KOPT-K1 (cell line): ENCODE measurements around the gene SCGB3A1.
A peak's percentile ranks its signal among the peaks of the same experiment; 100 is the strongest.

Experiments used
- H3K27ac ChIP-seq: fragments of 200-600 bp; sonication (generic); 2 replicates; pipeline ENCODE4 v1.5.1; 2016; ENCODE audit warnings: antibody characterized with exemption, mild to moderate bottlenecking, low read depth, low read length; ENCODE audit not compliant: poor library complexity, severe bottlenecking
- H3K36me3 ChIP-seq: fragments of 200-600 bp; sonication (generic); 2 replicates; pipeline ENCODE4 v1.5.1; 2017; ENCODE audit warnings: antibody characterized with exemption, mild to moderate bottlenecking, low read length, moderate library complexity; ENCODE audit not compliant: insufficient read depth
- H3K9me3 ChIP-seq: fragments of 200-600 bp; sonication (generic); 2 replicates; pipeline ENCODE4 v1.5.1; 2017; ENCODE audit warnings: antibody characterized with exemption, low read length, mild to moderate bottlenecking; ENCODE audit not compliant: insufficient read depth, poor library complexity, severe bottlenecking

The SCGB3A1 gene

DNA sequence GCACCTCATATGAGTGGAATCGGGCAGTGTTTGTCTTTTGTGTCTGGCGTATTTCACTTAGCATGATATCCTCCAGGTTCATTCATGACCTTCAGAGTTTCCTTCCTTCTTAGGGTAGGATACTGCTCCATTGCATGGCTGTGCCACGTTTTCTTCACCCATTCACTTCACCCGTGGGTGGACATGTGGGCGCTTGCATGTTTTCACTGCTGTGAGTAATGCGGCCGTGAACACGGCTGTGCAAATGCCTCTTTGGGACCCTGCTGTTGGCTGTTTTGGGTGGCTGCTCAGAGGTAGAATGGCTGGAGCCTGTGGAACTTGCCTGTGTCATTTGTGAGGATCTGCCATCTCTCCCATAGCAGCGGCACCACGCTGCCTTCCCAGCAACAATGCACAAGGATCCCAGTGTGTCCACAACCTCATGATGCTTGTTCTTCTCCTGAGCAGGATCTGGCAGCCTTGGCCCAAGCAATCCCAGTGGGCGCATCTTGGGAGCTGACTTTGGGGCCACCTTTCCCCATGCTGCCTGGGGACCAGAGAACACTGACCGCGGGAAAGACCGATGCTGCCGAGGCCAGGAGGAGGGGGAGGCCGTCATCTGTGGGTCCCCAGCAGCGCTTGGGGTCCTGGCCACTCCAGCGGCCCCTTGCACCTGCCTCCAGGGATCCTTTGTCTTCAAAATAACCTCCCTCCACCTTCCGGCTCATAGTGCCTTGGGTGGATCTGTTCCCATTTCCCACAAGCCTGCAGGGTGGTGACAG is 2.3 kb upstream of the SCGB3A1 start:
- Histone ChIP-seq H3K9me3 (no peaks in the 10 kb centered on the region), H3K27ac (peak overlapping the region; percentile 19), H3K36me3 (no peaks in the 10 kb centered on the region)

GRCh38 chr5:180592176-180592575 is 877 bp upstream of the SCGB3A1 start:
- H3K27ac ChIP-seq: peak overlapping the region; percentile 83
- no peaks in the 10 kb centered on the region for H3K9me3 ChIP-seq
- no peaks in the 10 kb centered on the region for H3K36me3 ChIP-seq

DNA sequence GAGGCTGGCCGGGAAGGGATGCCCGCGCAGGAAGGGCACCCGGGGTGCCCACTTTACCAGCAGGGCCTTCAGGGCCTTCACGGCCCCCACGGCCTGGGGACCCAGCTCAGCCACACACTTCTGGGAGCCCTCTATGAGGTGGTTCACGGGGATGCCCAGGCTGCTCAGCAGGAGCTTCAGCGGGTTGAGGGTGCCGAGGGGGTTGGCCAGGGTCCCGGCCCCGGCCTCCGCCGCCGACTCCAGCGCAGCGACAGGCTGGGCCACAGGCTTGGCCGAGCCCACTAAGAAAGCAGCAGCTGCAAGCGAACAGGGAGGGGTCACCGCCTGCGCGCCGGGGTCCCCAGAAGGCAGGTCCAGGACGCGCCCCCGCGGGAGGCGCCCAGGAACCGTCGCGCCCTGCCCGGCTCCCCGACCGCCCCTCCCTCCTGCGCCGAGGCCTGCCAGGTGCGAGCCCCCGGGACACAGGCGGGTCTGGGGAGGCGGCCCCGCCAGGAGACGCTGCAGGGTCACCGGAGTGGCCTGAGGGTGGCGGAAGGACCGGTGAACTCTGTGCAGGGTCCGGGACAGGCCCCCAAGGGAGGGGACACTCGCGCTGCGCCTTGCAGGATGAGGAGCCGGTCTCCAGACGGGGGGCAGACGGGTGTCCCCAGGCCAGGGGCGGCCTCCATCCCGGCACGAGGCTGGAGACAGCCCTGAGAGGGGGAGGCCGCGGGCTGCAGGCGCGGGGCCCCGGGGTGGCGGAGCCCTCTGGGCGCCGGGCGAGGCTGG is 572 bp downstream of the SCGB3A1 start:
- Histone ChIP-seq H3K36me3 (no peaks in the 10 kb centered on the region), H3K9me3 (no peaks in the 10 kb centered on the region), H3K27ac (peak overlapping the region; percentile 83)

DNA sequence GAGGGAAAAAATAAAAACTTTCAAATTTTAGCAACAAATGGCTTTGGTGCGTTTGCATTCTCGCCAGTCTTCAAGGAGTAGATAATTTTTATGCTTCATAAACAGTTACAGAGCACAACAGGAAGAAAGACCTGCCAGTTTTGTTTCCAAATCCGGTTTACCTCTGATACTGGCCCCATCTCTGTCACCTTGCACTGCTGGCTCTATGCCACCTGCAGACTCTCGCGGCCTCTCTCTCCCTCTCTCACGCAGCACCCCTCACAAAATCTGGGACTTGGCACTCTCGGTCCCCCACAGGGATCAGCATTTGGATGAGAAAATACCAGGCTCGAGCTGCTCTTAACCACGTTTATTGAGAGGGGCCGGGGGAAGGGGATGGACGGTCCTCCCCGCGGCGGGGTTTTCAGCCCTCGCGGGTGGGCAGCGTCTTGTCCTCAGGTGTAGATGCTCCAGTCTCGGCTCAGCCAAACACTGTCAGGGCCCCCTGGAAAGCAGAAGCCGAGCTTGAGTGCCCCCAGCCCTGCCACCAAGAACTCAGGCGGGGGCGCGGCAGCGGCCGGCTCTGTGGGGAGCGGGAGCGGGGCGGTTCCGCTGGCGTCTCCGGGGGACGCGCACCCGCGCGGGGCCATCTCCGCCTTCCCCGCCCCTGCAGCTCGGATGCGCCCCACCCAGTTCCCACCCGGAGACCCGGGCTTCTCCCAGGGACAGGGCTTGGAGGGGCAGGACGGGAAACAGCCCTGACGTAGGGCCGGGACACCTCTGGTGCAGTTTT is 1.3 kb downstream of the SCGB3A1 start:
- peak overlapping the region; percentile 83 for H3K27ac ChIP-seq
- H3K9me3 ChIP-seq: no peaks in the 10 kb centered on the region
- H3K36me3 ChIP-seq: no peaks in the 10 kb centered on the region

- no peak overlapping the region for H3K27ac ChIP-seq
- no peaks in the 10 kb centered on the region for H3K36me3 ChIP-seq
- no peaks in the 10 kb centered on the region for H3K9me3 ChIP-seq
Observed at GRCh38 chr5:180586870-180587269, 4.4 kb downstream of the SCGB3A1 start.

GRCh38 chr5:180586204-180586603 is 5.1 kb downstream of the SCGB3A1 start:
- Histone ChIP-seq H3K9me3 (no peaks in the 10 kb centered on the region), H3K36me3 (no peaks in the 10 kb centered on the region), H3K27ac (no peak overlapping the region)

DNA sequence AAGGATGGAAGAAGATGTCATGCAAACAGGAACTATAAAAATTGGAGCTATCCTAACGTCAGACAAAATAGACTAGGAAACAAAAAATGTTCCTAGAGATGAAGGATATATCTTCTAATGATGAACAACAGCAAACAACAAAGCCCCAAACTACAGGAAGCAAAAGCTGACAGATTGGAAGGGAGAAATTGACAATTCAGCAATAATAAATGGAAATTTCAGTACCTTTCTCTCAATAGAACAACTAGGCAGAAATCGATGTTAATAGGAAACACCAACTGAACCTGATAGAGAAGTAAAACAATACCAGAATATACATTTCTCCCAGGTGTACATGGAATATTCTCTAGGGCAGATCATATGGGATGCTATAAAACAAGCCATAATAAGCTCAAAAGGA is 7.6 kb downstream of the SCGB3A1 start:
- Histone ChIP-seq H3K9me3 (no peaks in the 10 kb centered on the region), H3K36me3 (peaks cover 11% of the 10 kb centered on the region), H3K27ac (no peak overlapping the region)

GRCh38 chr5:180580681-180581080 is 10.6 kb downstream of the SCGB3A1 start:
- Histone ChIP-seq H3K36me3 (peaks cover 41% of the 10 kb centered on the region), H3K9me3 (no peaks in the 10 kb centered on the region), H3K27ac (no peak overlapping the region)

- H3K36me3 ChIP-seq: peaks cover 92% of the 10 kb centered on the region
- peak overlapping the region; percentile 53 for H3K27ac ChIP-seq
- H3K9me3 ChIP-seq: no peaks in the 10 kb centered on the region
Observed at GRCh38 chr5:180575571-180575970, 15.7 kb downstream of the SCGB3A1 start.

GRCh38 chr5:180568914-180569313 is 22.4 kb downstream of the SCGB3A1 start:
- H3K9me3 ChIP-seq: no peaks in the 10 kb centered on the region
- H3K36me3 ChIP-seq: peaks cover 93% of the 10 kb centered on the region
- H3K27ac ChIP-seq: peak overlapping the region; percentile 91

GRCh38 chr5:180563994-180564393 is 27.3 kb downstream of the SCGB3A1 start:
- Histone ChIP-seq H3K36me3 (peaks cover 67% of the 10 kb centered on the region), H3K27ac (peak overlapping the region; percentile 91), H3K9me3 (no peaks in the 10 kb centered on the region)

DNA sequence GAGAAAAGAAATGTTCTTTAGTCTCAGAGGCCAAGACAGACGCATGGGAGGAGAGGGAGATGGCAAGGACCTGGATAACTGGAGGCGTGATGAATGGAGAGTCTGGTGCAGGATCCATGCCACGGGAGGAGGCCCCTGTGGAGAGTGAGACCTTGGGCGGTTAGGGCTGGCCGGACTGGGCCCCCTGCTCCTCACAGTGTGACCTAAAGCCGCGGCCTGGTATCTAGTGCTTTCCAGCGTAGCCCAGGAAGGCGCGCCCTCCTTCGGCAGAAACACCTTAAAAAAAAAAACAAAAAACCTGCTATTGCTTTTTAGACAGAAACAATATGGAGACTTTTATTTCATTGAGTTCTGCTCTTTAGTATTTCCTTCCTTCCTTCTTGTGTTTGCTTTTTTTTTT is 33.1 kb downstream of the SCGB3A1 start:
- Histone ChIP-seq H3K27ac (peak overlapping the region; percentile 91), H3K9me3 (no peaks in the 10 kb centered on the region), H3K36me3 (peaks cover 70% of the 10 kb centered on the region)

DNA sequence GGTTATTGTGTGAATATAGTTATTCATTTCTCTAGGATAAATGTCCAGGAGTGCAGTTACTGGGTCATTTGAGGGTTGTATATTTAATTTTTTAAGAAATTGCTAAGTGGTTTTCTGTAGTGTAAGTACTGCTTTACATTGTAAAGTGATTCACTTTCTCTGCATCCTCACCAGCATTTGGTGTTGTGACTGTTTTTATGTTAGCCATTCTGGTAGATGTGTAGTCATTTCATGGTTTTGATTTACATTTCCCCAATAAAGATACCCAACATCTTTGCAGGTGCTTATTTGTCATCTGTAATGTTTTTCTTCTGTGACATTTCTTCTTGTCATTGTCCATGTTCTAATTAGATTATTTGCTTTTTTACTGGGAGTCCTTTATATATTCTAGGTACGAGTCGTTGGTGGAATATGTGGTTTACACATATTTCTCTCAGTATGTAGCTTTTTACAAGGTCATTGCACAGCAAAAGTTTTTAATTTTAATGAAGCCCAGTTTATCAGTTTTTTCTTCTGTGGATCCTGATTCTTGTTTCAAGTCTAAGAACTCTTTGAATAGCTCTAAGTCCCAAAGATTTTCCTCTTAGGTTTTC is 34.0 kb downstream of the SCGB3A1 start:
- Histone ChIP-seq H3K27ac (peak overlapping the region; percentile 91), H3K9me3 (no peaks in the 10 kb centered on the region), H3K36me3 (peaks cover 79% of the 10 kb centered on the region)

DNA sequence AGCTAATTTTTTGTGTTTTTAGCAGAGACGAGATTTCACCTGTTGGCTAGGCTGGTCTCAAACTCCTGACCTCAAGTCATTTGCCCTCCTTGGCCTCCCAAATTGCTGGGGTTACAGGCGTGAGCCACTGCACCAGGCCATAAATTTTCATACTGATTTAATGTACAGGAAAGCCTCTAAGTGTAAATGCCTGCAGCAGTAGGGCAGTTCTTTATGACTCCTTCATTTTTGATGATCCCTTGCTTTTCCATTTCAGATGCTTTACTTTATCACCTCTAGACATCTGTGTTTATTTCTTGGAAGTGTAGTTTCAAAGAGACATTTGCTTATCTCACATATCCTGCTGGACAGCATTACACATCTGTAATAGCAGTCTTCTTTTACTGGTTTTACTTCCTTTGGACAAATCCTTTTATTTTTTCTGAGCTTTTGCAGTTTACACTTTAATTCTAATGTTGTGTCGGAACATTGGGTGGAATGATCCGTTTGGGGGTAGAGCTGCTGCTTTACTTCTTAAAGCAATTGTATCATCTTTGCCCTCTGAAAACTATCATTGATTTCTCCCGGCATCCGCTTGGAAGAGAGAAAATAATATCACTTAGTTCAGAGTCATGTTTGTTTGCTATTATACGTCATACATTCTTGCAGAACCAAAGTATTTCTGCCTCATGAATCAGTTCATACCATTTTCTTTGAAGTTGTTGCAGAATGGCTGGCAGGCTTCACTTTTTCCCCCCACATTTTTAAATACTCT is 36.0 kb downstream of the SCGB3A1 start:
- H3K36me3 ChIP-seq: peaks cover 81% of the 10 kb centered on the region
- H3K27ac ChIP-seq: peak overlapping the region; percentile 91
- H3K9me3 ChIP-seq: no peaks in the 10 kb centered on the region
